Prostate gland (tissue), 2 donors: ENCODE results near the gene PIP5K1C.

Experiments
- POLR2AphosphoS5 ChIP-seq: sonication (generic); formaldehyde crosslinking; IDR thresholded peaks from one replicate; pipeline ENCODE4 v1.6.1; 2017; ENCODE audit warnings: antibody characterized with exemption
- TF ChIP-seq, protein P1 (sequence below), 4 experiments: fragments of 200-600 bp in 2 of 4; fragments of 450-650 bp in 2 of 4; sonication (generic) in 2 of 4; IDR thresholded peaks; 1 replicate in 3 of 4; 2 replicates in 1 of 4; pipeline ENCODE4 v1.5.1; 2016 to 2019; ENCODE audit warnings: antibody characterized with exemption in 4 of 4, mild to moderate bottlenecking in 2 of 4, moderate library complexity in 2 of 4

DNA sequence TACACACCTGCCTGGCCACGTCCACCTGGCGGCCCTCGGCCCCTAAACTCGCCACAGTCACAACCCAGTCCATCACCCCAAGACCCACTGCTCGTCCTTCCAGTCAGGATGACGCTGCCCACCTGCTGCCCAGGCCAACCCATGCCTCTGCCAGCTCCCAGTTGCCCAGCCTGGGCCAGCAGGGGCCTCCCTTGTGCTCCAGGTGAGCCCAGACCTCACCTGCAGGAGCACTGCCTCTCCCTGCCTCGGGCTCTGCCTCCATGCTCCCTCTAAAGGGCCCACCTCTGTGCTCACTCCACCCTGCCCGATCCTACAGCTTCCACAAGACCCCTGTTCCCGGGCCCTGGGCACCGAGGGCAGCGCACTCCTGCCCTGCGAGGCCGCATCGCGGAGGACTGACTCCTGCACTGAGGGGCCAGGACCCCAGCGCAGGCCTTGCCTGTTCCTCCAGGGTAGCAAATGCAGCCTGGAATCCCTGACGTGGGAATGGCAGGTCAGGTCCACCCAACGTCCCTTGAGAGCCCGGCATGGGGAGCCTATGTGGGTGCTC, 65.7 kb downstream of the PIP5K1C start:
- TF ChIP-seq, protein P1, sequence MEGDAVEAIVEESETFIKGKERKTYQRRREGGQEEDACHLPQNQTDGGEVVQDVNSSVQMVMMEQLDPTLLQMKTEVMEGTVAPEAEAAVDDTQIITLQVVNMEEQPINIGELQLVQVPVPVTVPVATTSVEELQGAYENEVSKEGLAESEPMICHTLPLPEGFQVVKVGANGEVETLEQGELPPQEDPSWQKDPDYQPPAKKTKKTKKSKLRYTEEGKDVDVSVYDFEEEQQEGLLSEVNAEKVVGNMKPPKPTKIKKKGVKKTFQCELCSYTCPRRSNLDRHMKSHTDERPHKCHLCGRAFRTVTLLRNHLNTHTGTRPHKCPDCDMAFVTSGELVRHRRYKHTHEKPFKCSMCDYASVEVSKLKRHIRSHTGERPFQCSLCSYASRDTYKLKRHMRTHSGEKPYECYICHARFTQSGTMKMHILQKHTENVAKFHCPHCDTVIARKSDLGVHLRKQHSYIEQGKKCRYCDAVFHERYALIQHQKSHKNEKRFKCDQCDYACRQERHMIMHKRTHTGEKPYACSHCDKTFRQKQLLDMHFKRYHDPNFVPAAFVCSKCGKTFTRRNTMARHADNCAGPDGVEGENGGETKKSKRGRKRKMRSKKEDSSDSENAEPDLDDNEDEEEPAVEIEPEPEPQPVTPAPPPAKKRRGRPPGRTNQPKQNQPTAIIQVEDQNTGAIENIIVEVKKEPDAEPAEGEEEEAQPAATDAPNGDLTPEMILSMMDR (IDR thresholded peaks at IDR 0.05) = no peak
- TF ChIP-seq POLR2AphosphoS5 = no peak
